EL (cell line): ENCODE data around the gene SLC37A4.
A peak's percentile ranks its signal among the peaks of the same experiment; 100 is the strongest.
"Not testable (repeated sequence)": the region's sequence is repeated elsewhere in the genome, so short reads cannot be mapped to it uniquely, and the experiment has no call there.

Source experiments
- DNase-seq: peaks from one replicate; pipeline ENCODE4 v3.0.0-alpha.2; 2016

The SLC37A4 gene

DNA sequence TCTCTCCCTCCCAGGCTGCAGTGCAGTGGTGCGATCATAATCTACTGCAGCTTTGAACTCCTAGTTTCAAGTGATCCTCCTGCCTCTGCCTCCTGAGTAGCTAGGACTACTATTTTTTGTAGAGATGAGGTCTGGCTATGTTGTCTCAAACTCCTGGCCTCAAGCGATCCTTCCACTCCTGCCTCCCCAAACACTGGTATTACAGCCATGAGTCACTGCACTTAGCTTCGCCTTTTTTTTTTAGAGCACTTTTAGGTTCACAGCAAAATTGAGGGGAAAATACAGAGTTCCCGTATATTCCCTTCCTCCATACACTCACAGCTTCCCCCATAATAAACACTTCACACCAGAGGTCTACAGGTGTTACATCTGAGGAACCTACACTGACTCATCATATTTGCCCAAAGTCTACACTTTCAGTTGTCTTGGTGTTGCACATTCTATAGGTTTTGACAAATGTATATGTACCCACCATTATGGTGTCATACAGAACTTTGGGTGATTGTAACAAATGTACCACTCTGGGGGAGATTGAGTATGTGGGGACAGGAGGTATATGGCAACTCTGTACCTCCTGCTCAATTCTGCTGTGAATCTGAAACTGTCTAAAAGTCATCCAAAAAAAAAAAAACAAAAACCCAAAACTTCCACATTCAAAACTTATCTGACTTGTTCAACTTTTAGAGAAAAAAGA lies 11.3 kb upstream of the SLC37A4 start:
- DNase-seq: no peak

DNA sequence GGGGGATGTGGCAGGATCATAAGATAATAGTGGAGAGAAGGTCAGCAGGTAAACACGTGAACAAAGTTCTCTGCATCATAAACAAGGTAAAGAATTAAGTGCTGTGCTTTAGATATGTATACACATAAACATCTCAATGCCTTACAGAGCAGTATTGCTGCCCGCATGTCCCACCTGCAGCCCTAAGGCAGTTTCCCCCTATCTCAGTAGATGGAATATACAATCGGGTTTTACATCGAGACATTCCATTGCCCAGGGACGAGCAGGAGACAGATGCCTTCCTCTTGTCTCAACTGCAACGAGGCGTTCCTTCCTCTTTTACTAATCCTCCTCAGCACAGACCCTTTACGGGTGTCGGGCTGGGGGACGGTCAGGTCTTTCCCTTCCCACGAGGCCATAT lies 8.8 kb upstream of the SLC37A4 start:
- not testable (repeated sequence) for DNase-seq

DNA sequence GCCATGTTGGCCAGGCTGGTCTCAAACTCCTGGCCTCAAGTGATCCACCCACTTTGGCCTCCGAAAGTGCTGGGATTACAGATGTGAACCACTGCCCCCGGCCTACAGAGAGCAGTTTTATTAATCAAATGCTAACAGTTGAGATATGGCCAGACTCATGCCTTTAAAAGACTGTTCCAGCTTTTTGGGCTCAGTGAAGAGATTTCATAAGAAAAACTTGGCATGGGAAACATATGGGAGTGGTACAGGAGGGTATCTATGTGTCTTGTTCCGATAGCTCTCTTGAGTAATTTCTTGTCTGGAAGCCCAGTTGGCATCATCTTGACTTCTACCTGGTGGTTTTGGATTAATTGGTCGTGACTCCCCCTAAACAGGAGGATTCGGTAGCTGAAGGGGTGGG lies 8.2 kb upstream of the SLC37A4 start:
- DNase-seq: no peak

DNA sequence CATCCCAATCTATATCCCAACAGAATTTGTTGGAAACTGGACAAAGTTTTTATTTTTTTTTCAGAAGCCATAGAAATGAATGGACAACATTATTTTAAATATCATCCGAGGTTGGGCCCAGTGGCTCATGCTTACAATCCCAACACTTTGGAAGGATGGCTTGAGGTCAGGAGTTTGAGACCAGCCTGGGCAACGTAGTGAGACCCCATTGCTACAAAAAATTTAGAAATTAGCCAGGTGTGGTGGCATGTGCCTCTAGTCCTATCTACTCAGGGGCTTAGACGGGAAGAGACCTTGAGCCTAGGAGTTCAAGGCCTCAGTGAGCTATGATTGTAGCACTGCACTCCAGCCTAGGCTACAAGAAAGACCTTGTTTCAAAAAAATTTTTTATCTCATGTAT lies 4.1 kb upstream of the SLC37A4 start:
- DNase-seq: no peak

DNA sequence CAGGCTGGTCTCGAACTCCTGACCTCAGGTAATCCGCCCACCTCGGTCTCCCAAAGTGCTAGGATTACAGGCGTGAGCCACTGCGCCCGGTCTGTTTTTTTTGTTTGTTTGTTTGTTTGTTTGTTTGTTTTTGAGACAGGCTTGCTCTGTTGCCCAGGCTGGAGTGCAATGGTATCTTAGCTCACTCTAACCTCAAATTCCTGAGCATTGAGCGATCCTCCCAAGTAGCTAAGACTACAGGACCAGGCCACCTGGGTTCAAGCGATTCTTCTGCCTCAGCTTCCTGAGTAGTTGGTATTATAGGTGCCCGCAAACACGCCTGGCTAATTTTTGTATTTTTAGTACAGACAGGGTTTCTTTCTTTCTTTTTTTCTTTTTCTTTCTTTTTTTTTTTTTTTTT lies 2.7 kb upstream of the SLC37A4 start:
- not testable (repeated sequence) for DNase-seq

DNA sequence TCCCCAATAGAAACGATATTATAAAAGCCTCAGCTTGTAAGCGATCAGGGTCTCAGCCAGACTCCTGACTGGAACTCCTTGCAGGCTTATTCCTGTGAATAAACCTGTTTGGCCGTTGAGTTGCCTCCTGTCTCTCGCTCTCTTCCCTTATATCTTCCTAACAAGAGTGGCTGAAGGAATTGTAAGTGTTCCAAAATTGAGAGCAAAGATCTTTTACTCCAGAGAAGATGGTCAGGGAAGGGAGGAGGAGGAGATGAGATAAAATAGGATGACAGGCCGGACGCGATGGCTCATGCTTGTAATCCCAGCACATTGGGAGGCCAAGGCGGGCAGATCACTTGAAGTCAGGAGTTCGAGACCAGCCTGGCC lies 1.2 kb upstream of the SLC37A4 start:
- DNase-seq: no peak

DNA sequence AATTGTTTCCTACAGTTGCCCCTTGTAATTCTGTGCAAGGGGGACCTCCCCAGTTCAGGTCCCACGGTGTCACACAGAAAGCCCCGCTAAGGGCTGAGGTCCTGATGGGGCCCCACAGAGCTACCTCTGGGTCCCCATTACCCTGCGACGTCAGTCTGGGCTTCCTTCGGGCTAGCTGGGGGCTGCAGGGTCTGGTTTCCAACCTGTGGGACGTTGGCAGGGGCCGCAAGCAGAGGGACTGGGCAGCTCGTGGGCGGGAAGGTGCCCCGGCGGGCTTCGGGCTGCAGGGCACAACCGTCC lies 698 bp downstream of the SLC37A4 start:
- DNase-seq: no peak

DNA sequence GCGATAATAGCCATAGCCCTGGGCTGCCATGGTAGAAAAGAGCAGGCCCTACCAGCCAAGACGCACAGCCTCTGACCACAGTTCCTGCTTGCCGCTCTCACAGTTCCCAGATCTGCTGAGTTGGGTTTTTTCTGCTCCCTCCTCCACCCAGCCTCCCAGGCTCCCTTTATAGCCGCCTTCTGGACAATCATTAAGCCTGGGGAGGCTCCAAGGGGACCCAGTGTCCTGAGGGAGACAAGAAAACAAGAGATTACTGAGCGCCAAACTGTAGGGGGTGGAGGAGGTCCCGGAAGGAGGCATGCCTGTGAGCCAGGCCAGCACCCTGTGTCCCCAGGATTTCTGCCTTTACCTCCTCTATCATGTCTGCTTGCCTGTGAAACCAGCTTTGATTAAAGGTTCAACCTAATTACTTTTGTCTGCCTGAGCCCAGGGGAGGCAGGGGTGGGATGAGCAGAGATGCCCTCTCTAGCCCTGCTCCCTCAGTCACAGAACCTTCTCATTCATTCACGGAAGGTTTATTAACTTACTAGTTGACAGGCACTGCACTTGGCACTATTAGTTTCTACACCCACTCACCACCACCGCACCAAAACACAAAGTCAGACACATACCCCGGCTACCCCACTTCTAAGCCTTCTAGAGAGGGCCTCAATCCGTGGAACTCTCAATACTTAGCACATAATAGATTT lies 1.2 kb downstream of the SLC37A4 start:
- DNase-seq: no peak

DNA sequence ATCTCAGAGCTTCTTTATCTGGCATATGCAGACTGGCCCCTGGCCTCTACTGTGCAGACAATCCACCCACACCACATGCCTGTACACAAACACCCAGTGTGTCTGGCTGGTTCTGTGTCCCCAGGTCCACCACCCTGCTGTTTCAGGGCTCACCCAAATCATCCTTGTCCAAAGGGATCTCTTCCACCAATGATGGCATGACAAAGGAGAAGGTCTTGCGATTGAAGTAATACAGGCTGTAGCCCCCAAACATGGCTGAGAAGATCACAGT lies 1.7 kb downstream of the SLC37A4 start:
- no peak for DNase-seq

DNA sequence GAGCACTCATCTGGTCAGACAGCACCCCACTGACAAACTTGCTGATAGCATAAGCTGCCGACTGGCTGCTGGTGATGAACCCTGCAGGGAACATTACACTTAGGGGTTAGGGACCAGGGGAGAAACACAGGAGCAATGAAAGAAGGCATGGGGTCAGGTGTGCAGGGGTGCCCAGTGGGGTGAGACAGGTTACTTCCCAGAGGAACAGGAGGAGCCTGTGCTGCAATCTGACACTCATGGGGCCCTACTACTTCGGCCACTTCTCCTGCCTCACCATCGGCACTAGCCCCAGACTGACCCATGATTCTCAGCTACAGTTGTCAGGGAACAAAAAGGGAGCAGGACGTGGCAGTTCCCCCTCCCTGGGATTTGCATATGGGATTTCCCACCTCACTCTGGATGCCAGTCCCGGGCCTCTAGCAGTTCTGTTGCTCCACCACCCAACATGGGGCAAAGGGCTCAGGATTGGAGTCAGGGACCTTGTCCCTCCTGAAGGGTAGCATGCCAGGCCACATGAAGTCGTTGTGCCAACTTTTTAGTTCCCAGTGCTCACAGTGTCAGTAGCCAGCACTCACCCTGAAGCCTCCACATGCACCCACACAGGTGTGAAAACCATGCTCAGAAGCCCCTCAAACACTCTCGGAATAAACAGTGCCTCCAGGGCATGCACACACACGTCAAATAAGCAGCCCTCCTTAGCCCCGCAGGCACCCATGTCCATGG lies 2.2 kb downstream of the SLC37A4 start:
- no peak for DNase-seq

DNA sequence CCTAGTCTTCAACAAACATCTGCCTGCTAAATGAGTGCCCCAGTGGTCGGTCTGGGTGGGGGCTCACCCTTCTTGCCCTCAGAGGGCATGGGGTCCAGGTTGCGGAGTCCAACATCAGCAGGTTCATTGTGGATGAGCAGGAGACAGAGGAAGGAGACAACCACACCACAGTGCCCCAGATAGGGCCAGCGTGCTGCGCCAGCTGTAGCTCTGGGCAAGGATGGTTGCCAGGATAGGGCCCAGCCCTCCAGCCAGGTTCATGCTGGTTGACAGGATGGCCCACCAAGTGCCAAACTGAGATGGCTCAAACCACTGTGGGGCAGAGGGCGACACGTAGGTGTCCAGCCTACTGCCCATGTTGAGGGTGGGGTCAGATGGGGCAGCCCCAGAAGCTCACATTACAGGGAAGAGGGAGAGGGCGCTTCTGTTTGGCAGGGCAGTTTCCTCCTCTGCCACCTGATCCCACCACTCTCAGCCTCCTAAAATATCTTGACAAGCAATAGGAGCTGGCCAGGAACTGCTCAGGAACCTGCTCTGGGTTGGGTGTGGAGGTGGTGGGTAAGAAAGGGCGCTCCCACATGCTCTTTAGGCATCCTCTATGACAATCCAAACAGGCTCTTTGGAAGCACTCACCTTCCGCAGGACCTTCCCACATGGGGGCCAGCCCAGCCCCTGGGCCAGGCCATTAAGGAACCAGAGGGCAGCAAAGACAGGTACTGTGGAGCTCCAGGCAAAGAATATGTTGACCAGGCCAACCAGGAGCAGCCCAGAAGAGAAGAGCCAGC lies 2.9 kb downstream of the SLC37A4 start:
- no peak for DNase-seq

DNA sequence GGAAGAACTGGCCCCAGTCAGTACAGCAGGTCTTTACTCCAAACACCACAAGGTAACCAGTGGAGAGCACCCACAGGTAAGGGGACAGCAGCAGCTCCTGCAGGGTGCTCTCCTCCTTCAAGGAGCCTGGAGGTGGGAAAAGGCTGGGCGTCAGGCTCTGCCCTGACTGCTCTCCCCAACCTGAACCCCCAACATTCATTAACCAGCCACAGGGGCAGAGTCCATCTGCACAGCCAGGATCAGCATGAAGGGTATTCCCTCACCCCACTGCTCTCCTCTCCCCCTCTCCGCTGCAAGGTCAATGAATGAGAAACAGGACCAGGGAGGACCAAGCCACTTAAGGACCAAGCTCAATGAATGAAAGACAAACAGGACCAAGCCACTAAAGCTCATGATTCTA lies 3.7 kb downstream of the SLC37A4 start:
- DNase-seq: no peak

DNA sequence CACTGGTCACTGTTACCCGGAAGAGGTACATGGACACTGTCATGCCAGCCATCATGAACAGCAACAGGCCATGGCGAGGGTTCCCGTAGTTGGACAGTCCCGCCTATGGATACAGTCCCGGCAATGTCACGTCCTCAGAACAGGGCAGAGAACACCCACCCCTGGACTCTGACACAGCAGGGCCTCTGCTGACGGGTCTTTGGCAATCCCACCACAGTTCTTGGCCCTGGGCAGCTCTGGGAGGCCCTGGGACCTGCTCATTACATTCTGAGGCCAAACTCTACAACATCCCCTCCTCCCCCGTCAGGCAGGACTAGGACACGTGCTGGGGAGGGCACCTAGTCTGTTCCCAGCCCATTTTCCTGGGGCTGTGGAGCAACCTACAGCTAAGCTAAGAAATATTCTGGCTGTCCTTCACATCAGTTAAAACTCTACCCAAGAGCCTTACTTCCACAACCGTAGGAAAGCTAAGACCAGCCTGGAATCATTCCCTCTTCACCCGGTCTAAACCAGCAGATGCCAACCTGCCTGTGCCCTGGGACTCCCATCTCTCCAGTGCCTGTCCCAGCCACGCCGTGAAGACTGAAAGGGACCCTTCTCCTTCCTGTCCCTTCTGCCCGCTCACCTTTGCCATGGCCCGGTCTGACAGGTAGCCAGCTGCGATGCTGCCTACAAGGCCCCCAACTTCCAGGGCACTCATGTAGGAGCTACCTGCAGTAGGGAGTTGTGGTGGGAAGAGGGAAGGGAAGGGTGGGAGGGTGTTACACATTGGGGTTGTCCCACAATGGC lies 4.5 kb downstream of the SLC37A4 start:
- no peak for DNase-seq

DNA sequence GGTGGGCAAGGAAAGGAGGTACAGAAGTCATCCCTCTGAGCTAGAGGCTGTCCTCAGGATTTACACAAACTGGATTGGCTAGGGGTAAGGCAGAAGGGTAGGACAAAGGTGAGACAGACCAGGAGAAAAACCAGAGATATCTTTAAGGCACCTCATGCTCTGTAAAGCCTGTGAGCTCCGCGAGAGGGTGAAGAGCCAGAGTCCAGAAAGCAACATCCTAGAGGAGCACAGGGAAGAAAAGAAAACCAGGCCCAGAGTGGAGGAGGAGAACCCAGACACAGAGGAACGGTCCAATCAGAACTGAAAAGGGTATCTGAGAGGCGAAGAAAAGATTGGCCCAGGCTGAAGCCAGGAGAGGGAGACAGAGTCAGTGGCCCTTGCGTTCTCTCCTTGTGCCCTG lies 5.1 kb downstream of the SLC37A4 start:
- DNase-seq: no peak

DNA sequence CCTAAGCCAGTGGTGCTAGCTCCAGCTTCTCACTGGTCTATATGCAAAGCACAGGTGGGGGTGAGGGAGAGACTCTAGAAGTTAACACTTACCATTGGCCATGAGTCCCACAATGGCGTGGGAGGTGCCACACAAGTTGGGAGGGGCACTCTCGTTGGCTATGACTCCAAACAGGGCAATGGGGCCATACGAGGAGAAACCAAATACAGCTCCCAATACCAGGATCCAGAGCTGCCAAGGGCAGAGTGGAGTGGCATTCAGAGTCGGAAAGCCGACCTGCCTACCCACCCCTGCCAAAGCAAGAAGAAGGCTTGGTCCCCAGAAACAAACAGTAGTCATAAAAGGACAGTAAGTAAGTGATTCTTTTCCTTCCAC lies 5.6 kb downstream of the SLC37A4 start:
- DNase-seq: no peak

DNA sequence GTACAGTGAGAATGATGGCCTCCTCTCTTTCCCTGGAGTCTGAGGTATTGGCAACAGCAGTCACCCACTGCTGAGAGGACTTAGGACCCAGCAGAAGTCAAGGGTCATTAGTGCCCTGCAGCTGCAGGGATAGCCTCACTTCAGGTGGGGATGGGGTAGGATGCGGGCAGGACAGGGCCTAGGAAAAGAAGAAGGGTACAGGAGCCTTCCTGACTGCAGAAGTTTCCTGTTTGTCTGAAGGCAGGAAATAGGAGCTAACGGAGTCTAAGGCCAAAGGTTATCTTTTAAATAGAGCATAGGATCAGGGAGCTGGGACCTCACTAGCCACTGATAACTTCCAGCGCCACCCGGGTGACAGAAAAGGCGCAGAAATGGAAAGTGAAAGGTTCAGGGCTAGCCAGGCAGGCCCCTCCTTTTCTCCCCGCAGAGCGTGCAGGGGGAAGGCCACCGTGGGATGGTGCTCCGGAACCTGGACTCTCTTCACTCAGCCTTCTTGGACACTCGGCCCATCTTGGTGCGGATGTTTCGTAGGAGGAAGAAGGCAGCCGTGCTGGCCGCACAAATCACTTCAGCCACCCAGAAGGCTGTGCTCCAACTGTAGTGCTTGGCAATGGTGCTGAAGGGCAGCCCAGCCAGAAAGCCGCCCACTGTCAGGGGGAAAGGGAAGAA lies 6.1 kb downstream of the SLC37A4 start:
- DNase-seq: no peak

DNA sequence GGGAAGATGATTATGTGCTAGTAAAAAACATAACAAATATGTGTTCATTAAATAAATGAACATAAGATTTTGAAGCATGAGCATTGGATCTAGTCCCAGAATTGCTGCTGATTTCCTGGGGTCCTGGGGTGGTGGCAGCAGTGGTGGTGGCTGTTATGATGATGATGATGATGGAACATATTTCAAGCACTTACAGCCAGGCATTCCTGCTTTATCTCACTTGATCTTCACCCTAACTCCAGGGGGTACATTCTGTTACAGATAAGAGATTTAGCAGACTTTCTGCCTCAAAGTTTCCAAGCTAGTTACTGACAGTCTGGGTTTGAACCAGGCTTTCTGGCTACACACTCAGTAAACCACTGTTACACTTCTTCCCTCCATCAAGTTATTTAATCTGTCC lies 6.9 kb downstream of the SLC37A4 start:
- peak; percentile 49 for DNase-seq

DNA sequence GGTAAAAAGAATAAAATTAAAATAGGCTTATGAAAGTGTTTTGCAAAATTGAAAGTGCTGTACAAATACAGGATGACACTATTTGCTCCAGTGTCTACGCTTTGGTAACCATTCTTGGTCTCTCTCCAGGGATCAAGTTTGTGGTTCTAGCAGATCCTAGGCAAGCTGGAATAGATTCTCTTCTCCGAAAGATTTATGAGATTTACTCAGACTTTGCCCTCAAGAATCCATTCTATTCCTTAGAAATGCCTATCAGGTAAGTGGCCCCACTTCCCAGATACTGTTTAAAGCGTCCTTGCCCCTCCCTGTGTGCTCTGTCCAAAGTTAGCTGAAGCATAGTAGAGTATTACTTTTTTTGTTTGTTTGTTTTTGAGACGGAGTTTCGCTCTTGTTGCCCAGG lies 9.0 kb downstream of the SLC37A4 start:
- no peak for DNase-seq

DNA sequence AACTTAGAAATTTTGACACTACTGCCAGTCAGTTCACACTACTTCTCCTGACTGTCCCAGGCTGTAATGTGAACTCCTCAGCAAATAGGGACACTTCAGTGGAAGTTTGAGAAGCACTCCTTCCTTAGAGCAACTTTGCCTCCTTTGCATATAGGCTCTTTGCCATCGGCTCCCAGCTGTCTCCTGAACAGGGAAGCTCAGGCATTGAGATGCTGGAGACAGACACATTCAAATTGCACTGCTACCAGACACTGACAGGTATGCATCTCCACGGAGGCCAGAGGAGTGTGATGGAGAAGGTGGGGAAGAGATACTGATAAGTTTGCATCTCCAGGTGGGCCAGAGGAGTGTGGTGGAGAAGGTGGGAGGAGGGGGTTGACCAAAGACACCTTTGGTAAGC lies 10.7 kb downstream of the SLC37A4 start:
- DNase-seq: no peak

DNA sequence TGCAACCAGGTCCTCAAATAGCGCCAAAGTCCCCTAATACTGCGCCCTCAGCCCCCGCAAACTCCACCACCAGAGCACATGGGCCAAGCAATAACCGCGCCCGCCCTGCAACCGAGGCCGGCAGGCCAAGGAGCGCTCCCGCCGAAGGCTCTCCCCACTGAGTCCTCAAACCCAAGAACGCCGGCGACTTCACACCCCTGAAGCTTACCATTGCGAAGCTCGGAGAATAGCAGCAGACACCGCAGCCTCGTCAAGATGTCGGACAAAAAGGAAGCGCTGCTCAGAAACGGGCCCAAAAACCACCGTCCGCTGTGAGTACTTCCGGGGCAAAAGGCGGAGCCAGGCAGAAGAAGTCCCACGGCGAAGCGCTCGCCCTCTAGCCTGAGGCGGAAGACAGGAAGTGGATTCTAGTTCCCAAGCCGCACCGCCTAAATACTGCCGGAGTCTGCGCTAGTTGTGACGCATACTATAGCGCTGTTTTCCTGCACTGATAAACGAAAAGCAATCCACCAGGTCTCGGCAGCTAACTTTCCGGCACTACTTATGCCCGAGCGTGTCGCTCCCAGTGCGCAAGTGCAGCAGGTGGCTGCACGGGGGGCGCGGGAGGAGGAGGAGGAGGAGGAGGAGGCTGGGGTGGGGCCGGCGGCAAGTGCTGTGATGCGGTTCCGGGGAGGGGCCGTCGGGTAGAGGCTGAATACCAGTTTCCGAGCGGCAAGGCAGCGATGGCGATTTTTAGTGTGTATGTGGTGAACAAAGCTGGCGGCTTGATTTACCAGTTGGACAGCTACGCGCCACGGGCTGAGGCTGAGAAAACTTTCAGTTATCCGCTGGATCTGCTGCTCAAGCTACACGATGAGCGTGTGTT lies 12.4 kb downstream of the SLC37A4 start, which contains the start of the genes RPS25 and TRAPPC4:
Gene RPS25, minus strand, starts transcription at position 270 of the 865 bp plus-strand sequence. Its CDS starts 59 bp downstream, at position 211.
Gene TRAPPC4, plus strand, starts transcription at position 693 of the 865 bp plus-strand sequence. Its CDS starts 30 bp downstream, at position 723.
- peak; percentile 97 for DNase-seq

DNA sequence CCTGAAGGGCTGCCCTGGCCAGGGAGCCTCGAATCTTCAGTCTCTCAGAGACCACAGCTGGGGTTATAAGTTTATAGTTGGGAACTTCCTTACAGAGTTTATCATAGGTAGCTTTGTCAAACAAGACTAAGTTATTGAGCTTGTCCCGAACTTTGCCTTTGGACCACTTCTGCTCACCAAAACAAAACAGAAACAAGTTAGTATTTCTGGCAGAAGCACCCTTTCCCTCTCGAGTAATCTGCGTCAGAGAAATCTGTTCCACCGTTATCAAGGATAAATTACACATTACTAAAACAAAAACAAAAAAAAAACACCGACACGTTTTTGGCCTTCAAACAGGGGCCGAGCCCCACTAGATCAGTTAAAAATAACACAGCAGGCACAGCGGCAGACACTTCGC lies 13.3 kb downstream of the SLC37A4 start:
- not testable (repeated sequence) for DNase-seq
